H1 (cell line): Measurements from ENCODE around the gene NOS1AP. TPM values are rescaled to one million over a fixed set of nuclear protein-coding genes. Genes with fewer than 3 reads are reported as not detected.

Source experiments
- TAF7 ChIP-seq: optimal IDR thresholded peaks from 2 replicates; pipeline ENCODE3; 2011; ENCODE audit warnings: low read depth, mild to moderate bottlenecking, inconsistent platforms, low read length, moderate library complexity, borderline replicate concordance
- polyA plus RNA-seq, 7 experiments: library from polyadenylated mRNA; depleted of rRNA in 3 of 7; stranded (reverse) in 5 of 7; unstranded in 2 of 7; fragments of >200 nt in 5 of 7; fragments of 200-250 nt in 2 of 7; gene quantifications; 1 replicate in 5 of 7; 2 replicates in 1 of 7; 4 replicates in 1 of 7; pipeline versions ENCODE4 v1.2.1 to v1.2.3, GENCODE V29; 2011 to 2013; ENCODE audit warnings: missing spikeins in 2 of 7, mixed read lengths in 2 of 7
- total RNA-seq: library from RNA; stranded (reverse); fragmentation: NEBNext Ultra II Directional; extraction: Animal tissue kit (Norgen Biotek cat#: 25700); gene quantifications from 2 replicates; pipeline ENCODE4 v1.2.1, GENCODE V29; 2021

The NOS1AP gene
- total and polyA plus RNA-seq, 2 of the 8 experiments (the other 6 are each of a cell fraction or from before 2014, with no cell fraction given), result 2.4 to 12.1 TPM

- no peak for TF ChIP-seq TAF7
Observed at GRCh38 chr1:162093095-162093494, 23.6 kb downstream of the NOS1AP start (continued).
